Mammary epithelial cell (primary cell): Measurements from ENCODE around the gene RPS19BP1.

Source experiments
- EZH2 ChIP-seq: IDR thresholded peaks from 2 replicates; pipeline ENCODE4 v1.6.1; 2012; ENCODE audit warnings: low read length, inconsistent platforms, borderline replicate concordance
- TF ChIP-seq, protein P1 (sequence below), 2 donors: IDR thresholded peaks in 1 of 2; conservative IDR thresholded peaks in 1 of 2; 2 replicates each; pipeline ENCODE4 v1.5.1; 2011 to 2012; ENCODE audit warnings: inconsistent platforms in 2 of 2, low read length in 2 of 2, mild to moderate bottlenecking in 2 of 2, control low read depth in 1 of 2, low read depth in 1 of 2; ENCODE audit not compliant: insufficient read depth in 1 of 2; ENCODE audit errors: extremely low read depth in 1 of 2

- TF ChIP-seq, protein P1, sequence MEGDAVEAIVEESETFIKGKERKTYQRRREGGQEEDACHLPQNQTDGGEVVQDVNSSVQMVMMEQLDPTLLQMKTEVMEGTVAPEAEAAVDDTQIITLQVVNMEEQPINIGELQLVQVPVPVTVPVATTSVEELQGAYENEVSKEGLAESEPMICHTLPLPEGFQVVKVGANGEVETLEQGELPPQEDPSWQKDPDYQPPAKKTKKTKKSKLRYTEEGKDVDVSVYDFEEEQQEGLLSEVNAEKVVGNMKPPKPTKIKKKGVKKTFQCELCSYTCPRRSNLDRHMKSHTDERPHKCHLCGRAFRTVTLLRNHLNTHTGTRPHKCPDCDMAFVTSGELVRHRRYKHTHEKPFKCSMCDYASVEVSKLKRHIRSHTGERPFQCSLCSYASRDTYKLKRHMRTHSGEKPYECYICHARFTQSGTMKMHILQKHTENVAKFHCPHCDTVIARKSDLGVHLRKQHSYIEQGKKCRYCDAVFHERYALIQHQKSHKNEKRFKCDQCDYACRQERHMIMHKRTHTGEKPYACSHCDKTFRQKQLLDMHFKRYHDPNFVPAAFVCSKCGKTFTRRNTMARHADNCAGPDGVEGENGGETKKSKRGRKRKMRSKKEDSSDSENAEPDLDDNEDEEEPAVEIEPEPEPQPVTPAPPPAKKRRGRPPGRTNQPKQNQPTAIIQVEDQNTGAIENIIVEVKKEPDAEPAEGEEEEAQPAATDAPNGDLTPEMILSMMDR (conservative IDR thresholded peaks at IDR 0.05 in 1 of 2, IDR thresholded peaks at IDR 0.05 in 1 of 2; ENCODE audit: extremely low read depth in 1 of 2, insufficient read depth in 1 of 2, low read depth in 1 of 2, low read length in 2 of 2), result no peak
- no peak for TF ChIP-seq EZH2
Measured at GRCh38 chr22:39524089-39524752, 8.3 kb downstream of the RPS19BP1 start.
